A673 (cell line): ENCODE measurements around the gene IQSEC2.

ENCODE experiments used
- CTCF ChIP-seq: fragments of 300-800, 200-600 bp; sonication (generic); conservative IDR thresholded peaks from 2 replicates; pipeline ENCODE4 v1.5.1; 2017; ENCODE audit warnings: low read depth, mild to moderate bottlenecking, antibody characterized with exemption, low read length, moderate library complexity, mixed read lengths
- EZH2 ChIP-seq: fragments of 200-600 bp; sonication (generic); IDR thresholded peaks from 2 replicates; pipeline ENCODE4 v1.6.1; 2017; ENCODE audit warnings: borderline replicate concordance, low read depth, mild to moderate bottlenecking, mixed read lengths, antibody characterized with exemption, low read length; ENCODE audit not compliant: poor library complexity, severe bottlenecking

DNA sequence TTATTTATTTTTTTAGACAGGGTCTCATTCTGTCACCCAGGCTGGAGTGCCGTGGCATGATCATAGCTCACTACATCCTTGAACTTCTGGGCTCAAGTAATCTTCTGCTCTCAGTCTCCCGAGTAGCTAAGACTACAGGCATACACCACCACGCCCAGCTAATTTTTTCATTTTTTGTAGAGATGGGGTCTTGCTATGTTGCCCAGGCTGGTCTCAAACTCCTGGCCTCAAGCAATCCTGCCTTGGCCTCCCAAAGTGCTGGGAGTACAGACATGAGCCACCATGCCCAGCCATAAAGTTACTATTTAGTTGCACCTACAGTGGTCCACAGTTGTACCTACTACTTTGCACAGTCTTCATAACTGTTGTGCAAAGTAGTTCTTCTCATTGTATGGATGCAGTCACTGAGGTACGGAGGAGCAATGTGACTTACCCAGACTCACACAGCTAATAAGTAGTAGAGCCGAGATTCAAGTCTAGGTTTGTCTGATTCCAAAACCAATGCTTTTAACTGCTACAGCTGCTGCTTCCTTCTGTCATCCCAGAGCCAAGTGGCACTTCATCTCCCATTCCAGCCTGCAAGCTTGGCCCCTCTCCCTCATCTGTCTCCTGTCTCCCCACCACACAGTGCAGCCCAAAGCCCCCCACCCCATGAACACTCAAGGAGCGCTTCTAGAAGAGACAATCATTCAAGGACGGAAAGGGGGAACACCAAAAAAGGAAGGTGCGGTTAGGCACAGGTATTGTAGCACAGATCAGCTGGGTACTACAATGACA lies 24.0 kb upstream of the IQSEC2 start:
- TF ChIP-seq CTCF (no peak), EZH2 (no peak)
